GM21528 (cell line): ENCODE data around the gene TCP1.
A peak's percentile ranks its signal among the peaks of the same experiment; 100 is the strongest.
"Not testable (repeated sequence)": the region's sequence is repeated elsewhere in the genome, so short reads cannot be mapped to it uniquely, and the experiment has no call there.

Experiments
- ATAC-seq: cut with Tn5 transposase; IDR thresholded peaks from one replicate; pipeline ENCODE4 v1.9.1; 2021; ENCODE audit warnings: mild to moderate bottlenecking, moderate library complexity; ENCODE audit not compliant: unreplicated experiment, low FRiP score

The TCP1 gene

GRCh38 chr6:159778131-159778530, 11.3 kb downstream of the TCP1 start:
- no peak for ATAC-seq

- no peak for ATAC-seq
These were observed 12.0 kb downstream of the TCP1 start for GRCh38 chr6:159777240-159777904.

GRCh38 chr6:159772196-159772595, 17.2 kb downstream of the TCP1 start:
- ATAC-seq: no peak

- no peak for ATAC-seq
These were observed 19.9 kb downstream of the TCP1 start for GRCh38 chr6:159769470-159769869.

GRCh38 chr6:159766906-159767305, 22.5 kb downstream of the TCP1 start:
- ATAC-seq: no peak

GRCh38 chr6:159762681-159763293, 26.6 kb downstream of the TCP1 start:
- peak; percentile 10 for ATAC-seq

GRCh38 chr6:159761873-159762680, 27.3 kb downstream of the TCP1 start, which contains the start of gene ACAT2:
Gene ACAT2, plus strand, starts transcription at chr6:159762045. Its CDS starts 43 bp downstream, at chr6:159762088.
- peak; percentile 98 for ATAC-seq

- ATAC-seq: peak; percentile 0
These were observed 28.1 kb downstream of the TCP1 start for GRCh38 chr6:159761129-159761872.

GRCh38 chr6:159760602-159761057, 28.8 kb downstream of the TCP1 start:
- no peak for ATAC-seq

- no peak for ATAC-seq
These were observed 29.8 kb downstream of the TCP1 start for GRCh38 chr6:159759645-159760044.

GRCh38 chr6:159758031-159759001, 31.1 kb downstream of the TCP1 start:
- ATAC-seq: no peak

- ATAC-seq: no peak
These were observed 32.9 kb downstream of the TCP1 start for GRCh38 chr6:159756508-159756907.

GRCh38 chr6:159754959-159755914, 34.2 kb downstream of the TCP1 start:
- ATAC-seq: no peak

- no peak for ATAC-seq
These were observed 35.0 kb downstream of the TCP1 start for GRCh38 chr6:159754401-159754800.

- no peak for ATAC-seq
These were observed 36.1 kb downstream of the TCP1 start for GRCh38 chr6:159753081-159753872.

GRCh38 chr6:159751448-159751847, 38.0 kb downstream of the TCP1 start:
- no peak for ATAC-seq

- not testable (repeated sequence) for ATAC-seq
These were observed 41.3 kb downstream of the TCP1 start for GRCh38 chr6:159748127-159748526.

- ATAC-seq: no peak
These were observed 42.6 kb downstream of the TCP1 start for GRCh38 chr6:159746759-159747158.
